Liver (tissue), 9 donors: Measurements from ENCODE around the gene EIF4G3. TPM values are rescaled to one million over a fixed set of nuclear protein-coding genes. Genes with fewer than 3 reads are reported as not detected.

Experiments used
- DNase-seq: peaks from one replicate; pipeline ENCODE4 v3.0.0-alpha.2; 2017; ENCODE audit warnings: low spot score
- H3K27ac ChIP-seq, 2 donors: one replicate each; pipeline ENCODE4 v1.7.0; 2013; ENCODE audit warnings: inconsistent platforms in 2 of 2, low read length in 2 of 2, control low read depth in 1 of 2, low read depth in 1 of 2, mild to moderate bottlenecking in 1 of 2
- H3K27me3 ChIP-seq, 4 donors: one replicate each; pipeline versions ENCODE4 v1.6.1 to v1.7.0; 2013; ENCODE audit warnings: low read length in 3 of 4, inconsistent platforms in 1 of 4, mild to moderate bottlenecking in 1 of 4, moderate library complexity in 1 of 4; ENCODE audit not compliant: control insufficient read depth in 4 of 4, insufficient read depth in 4 of 4
- H3K36me3 ChIP-seq, 4 donors: one replicate each; pipeline versions ENCODE4 v1.6.1 to v1.7.0; 2013; ENCODE audit warnings: low read length in 3 of 4, mild to moderate bottlenecking in 3 of 4, low read depth in 1 of 4, moderate library complexity in 1 of 4; ENCODE audit not compliant: control insufficient read depth in 4 of 4, insufficient read depth in 3 of 4
- H3K4me1 ChIP-seq, 4 donors: one replicate each; pipeline versions ENCODE4 v1.6.1 to v1.7.0; 2013; ENCODE audit warnings: low read length in 3 of 4, mild to moderate bottlenecking in 3 of 4, moderate library complexity in 1 of 4; ENCODE audit not compliant: control insufficient read depth in 4 of 4, insufficient read depth in 4 of 4
- H3K4me3 ChIP-seq, 3 donors: one replicate each; pipeline versions ENCODE4 v1.6.1 to v1.7.0; 2013; ENCODE audit warnings: low read length in 3 of 3, control low read depth in 1 of 3, low read depth in 1 of 3, mild to moderate bottlenecking in 1 of 3
- H3K9ac ChIP-seq, 2 donors: one replicate each; pipeline ENCODE4 v1.7.0; 2013; ENCODE audit warnings: low read length in 2 of 2, mild to moderate bottlenecking in 2 of 2, moderate library complexity in 2 of 2, control low read depth in 1 of 2, low read depth in 1 of 2
- H3K9me3 ChIP-seq, 4 donors: one replicate each; pipeline versions ENCODE4 v1.6.1 to v1.7.0; 2013; ENCODE audit warnings: low read length in 3 of 4; ENCODE audit not compliant: control insufficient read depth in 4 of 4
- CTCF ChIP-seq: fragments of 150-350 bp; IDR thresholded peaks from 2 replicates; pipeline ENCODE4 v1.5.1; 2017; ENCODE audit warnings: improper control_type of control experiment, low read depth, low read length; ENCODE audit not compliant: missing input control
- FOXA1 ChIP-seq: IDR thresholded peaks from 2 replicates; pipeline ENCODE4 v1.6.1; 2016; ENCODE audit warnings: antibody characterized with exemption
- GABPA ChIP-seq, 2 donors: IDR thresholded peaks in 1 of 2; conservative IDR thresholded peaks in 1 of 2; 2 replicates each; pipeline ENCODE4 v1.6.1; 2016; ENCODE audit warnings: antibody characterized with exemption in 2 of 2, mild to moderate bottlenecking in 1 of 2, moderate library complexity in 1 of 2
- HNF4A ChIP-seq, 2 donors: conservative IDR thresholded peaks; 2 replicates each; pipeline ENCODE4 v1.6.1; 2016; ENCODE audit warnings: antibody characterized with exemption in 2 of 2, mild to moderate bottlenecking in 2 of 2
- HNF4G ChIP-seq: IDR thresholded peaks from 2 replicates; pipeline ENCODE4 v1.6.1; 2016; ENCODE audit warnings: antibody characterized with exemption
- JUND ChIP-seq, 2 donors: IDR thresholded peaks; 2 replicates each; pipeline ENCODE4 v1.6.1; 2016; ENCODE audit warnings: antibody characterized with exemption in 2 of 2
- MAX ChIP-seq: IDR thresholded peaks from 2 replicates; pipeline ENCODE4 v1.6.1; 2016; ENCODE audit warnings: antibody characterized with exemption
- NR2F2 ChIP-seq: IDR thresholded peaks from 2 replicates; pipeline ENCODE4 v1.6.1; 2016; ENCODE audit warnings: antibody characterized with exemption
- REST ChIP-seq: IDR thresholded peaks from 2 replicates; pipeline ENCODE4 v1.6.1; 2016; ENCODE audit warnings: antibody characterized with exemption, mild to moderate bottlenecking
- RXRA ChIP-seq, 2 donors: IDR thresholded peaks; 2 replicates each; pipeline ENCODE4 v1.6.1; 2017 to 2018; ENCODE audit warnings: antibody characterized with exemption in 2 of 2, mild to moderate bottlenecking in 1 of 2
- SP1 ChIP-seq: IDR thresholded peaks from 2 replicates; pipeline ENCODE4 v1.6.1; 2018; ENCODE audit warnings: antibody characterized with exemption, mild to moderate bottlenecking
- TAF1 ChIP-seq: conservative IDR thresholded peaks from 2 replicates; pipeline ENCODE4 v1.6.1; 2016; ENCODE audit warnings: antibody characterized with exemption, mild to moderate bottlenecking
- YY1 ChIP-seq: IDR thresholded peaks from 2 replicates; pipeline ENCODE4 v1.6.1; 2016; ENCODE audit warnings: antibody characterized with exemption, mild to moderate bottlenecking
- WGBS: extraction: QIAGEN DNeasy Blood & Tissue Kit; methylation state at CpG from one replicate; pipeline ENCODE4 v1.1.7; 2013; 5-methylcytosine and 5-hydroxymethylcytosine counted together
- polyA plus RNA-seq, 2 donors: library from polyadenylated mRNA; stranded (reverse) in 1 of 2; unstranded in 1 of 2; fragments of 200-250 nt in 1 of 2; fragments of >200 nt in 1 of 2; fragmentation: Nextera tagmentation in 1 of 2; extraction: Ambion mirVana in 1 of 2; gene quantifications; one replicate each; pipeline versions ENCODE4 v1.2.1 to v1.2.3, GENCODE V29; 2013 to 2015
- total RNA-seq, 2 donors: library from RNA; depleted of rRNA; stranded (reverse); fragments of >200 nt; gene quantifications; one replicate each; pipeline ENCODE4 v1.2.3, GENCODE V29; 2014
- TF ChIP-seq, protein P1 (sequence below): IDR thresholded peaks from 2 replicates; pipeline ENCODE4 v1.6.1; 2016; ENCODE audit warnings: antibody characterized with exemption
- TF ChIP-seq, protein P2 (sequence below): IDR thresholded peaks from 2 replicates; pipeline ENCODE4 v1.6.1; 2016; ENCODE audit warnings: antibody characterized with exemption
- donor health status: healthy.
- donor health status: healthy.
- donor health status: healthy.
- donor health status: healthy.
- donor health status: healthy.

EIF4G3 gene
- total and polyA plus RNA-seq, 4 donors = 7.6 to 22.8 (median 11.7) TPM

DNA sequence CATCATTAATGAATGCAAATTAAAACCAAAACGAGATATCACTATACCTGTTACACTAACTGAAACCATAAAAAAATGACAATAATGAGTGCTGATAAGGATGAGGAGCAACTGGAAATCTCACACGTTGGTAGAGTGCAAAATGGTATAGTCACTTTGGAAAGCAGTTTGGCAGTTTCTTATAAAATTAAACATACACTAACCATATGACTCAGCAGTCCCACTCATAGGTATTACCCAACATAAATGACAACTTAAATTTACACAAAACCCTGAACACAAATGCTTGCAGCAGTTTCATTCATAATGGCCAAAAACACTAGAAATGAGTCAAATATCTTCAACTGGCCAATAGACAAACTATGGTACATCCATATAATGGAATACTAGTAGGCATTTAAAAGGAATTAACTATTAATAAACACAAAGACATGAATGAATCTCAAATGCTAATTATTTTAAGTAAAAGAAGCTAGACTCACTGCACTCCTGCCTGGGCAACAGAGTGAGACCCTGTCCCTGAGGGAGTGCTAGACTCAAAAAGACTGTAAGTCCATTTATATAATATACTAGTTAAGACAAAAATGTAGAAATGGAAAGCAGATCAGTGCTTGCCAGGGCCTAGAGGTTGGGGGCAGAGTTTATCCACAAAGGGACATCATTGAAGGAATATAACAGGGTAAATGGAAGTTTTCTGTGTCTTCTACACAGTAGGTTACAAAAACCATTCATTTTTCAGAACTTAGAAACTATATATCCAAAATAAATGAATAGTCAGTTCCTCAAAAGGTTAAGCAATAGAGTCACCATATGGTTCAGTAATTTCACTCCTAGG, 77.4 kb downstream of the EIF4G3 start:
- Histone ChIP-seq H3K27ac (no peak overlapping the region), H3K36me3 (peaks cover 0 to 2% (median 0%) of the 10 kb centered on the region in 4 donors), H3K4me1 (peaks cover 0 to 2% (median 0%) of the 10 kb centered on the region in 4 donors), H3K9me3 (no peaks in the 10 kb centered on the region), H3K9ac (no peak overlapping the region), H3K4me3 (no peak overlapping the region), H3K27me3 (no peaks in the 10 kb centered on the region)
- no peak for TF ChIP-seq HNF4G
- no peak for TF ChIP-seq JUND (IDR thresholded peaks at IDR 0.05)
- no peak for TF ChIP-seq YY1
- no peak for TF ChIP-seq SP1
- no peak for TF ChIP-seq GABPA (IDR thresholded peaks at IDR 0.05 in 1 of 2, conservative IDR thresholded peaks at IDR 0.05 in 1 of 2)
- TF ChIP-seq MAX = no peak
- TF ChIP-seq, protein P1, sequence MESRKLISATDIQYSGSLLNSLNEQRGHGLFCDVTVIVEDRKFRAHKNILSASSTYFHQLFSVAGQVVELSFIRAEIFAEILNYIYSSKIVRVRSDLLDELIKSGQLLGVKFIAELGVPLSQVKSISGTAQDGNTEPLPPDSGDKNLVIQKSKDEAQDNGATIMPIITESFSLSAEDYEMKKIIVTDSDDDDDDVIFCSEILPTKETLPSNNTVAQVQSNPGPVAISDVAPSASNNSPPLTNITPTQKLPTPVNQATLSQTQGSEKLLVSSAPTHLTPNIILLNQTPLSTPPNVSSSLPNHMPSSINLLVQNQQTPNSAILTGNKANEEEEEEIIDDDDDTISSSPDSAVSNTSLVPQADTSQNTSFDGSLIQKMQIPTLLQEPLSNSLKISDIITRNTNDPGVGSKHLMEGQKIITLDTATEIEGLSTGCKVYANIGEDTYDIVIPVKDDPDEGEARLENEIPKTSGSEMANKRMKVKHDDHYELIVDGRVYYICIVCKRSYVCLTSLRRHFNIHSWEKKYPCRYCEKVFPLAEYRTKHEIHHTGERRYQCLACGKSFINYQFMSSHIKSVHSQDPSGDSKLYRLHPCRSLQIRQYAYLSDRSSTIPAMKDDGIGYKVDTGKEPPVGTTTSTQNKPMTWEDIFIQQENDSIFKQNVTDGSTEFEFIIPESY = no peak
- no peak for TF ChIP-seq NR2F2
- TF ChIP-seq HNF4A (conservative IDR thresholded peaks at IDR 0.05) = no peak
- no peak for TF ChIP-seq REST
- TF ChIP-seq RXRA (IDR thresholded peaks at IDR 0.05) = no peak
- TF ChIP-seq TAF1 = no peak
- no peak for TF ChIP-seq CTCF
- TF ChIP-seq, protein P2, sequence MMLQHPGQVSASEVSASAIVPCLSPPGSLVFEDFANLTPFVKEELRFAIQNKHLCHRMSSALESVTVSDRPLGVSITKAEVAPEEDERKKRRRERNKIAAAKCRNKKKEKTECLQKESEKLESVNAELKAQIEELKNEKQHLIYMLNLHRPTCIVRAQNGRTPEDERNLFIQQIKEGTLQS = no peak
- TF ChIP-seq FOXA1 = no peak
- 92% methylated on average over 2 of the region's 2 CpGs for WGBS
- no peak for DNase-seq
